Activated naive CD8-positive, alpha-beta T cell treated with anti-CD3 and anti-CD28 coated beads for 36 hours (primary cell): ENCODE data around the gene ZMPSTE24. TPM values are rescaled to one million over a fixed set of nuclear protein-coding genes. Genes with fewer than 3 reads are reported as not detected.
"Not testable (repeated sequence)": the region's sequence is repeated elsewhere in the genome, so short reads cannot be mapped to it uniquely, and the experiment has no call there.

Experiments
- DNase-seq: peaks from one replicate; pipeline ENCODE4 v3.0.0; 2021
- H3K27ac Mint-ChIP-seq: one replicate; pipeline ENCODE4 v1.8.0; 2022; ENCODE audit warnings: mild to moderate bottlenecking, moderate library complexity, mixed read lengths
- H3K27me3 Mint-ChIP-seq: one replicate; pipeline ENCODE4 v1.8.0; 2022; ENCODE audit warnings: mild to moderate bottlenecking, mixed read lengths
- H3K36me3 Mint-ChIP-seq: one replicate; pipeline ENCODE4 v1.8.0; 2021; ENCODE audit warnings: mild to moderate bottlenecking, mixed read lengths
- H3K4me1 Mint-ChIP-seq: one replicate; pipeline ENCODE4 v1.8.0; 2021; ENCODE audit warnings: mixed read lengths
- H3K4me3 Mint-ChIP-seq: one replicate; pipeline ENCODE4 v1.8.0; 2022; ENCODE audit warnings: mild to moderate bottlenecking, moderate library complexity, mixed read lengths
- H3K9me3 Mint-ChIP-seq: one replicate; pipeline ENCODE4 v1.8.0; 2022; ENCODE audit warnings: mixed read lengths
- total RNA-seq, 2 experiments: library from RNA; stranded (reverse); gene quantifications; one replicate each; pipeline ENCODE4 v1.2.3, GENCODE V29; 2021

ZMPSTE24 gene
- total RNA-seq, 2 experiments from 2014 or later, result 39.6 to 41.0 TPM

DNA sequence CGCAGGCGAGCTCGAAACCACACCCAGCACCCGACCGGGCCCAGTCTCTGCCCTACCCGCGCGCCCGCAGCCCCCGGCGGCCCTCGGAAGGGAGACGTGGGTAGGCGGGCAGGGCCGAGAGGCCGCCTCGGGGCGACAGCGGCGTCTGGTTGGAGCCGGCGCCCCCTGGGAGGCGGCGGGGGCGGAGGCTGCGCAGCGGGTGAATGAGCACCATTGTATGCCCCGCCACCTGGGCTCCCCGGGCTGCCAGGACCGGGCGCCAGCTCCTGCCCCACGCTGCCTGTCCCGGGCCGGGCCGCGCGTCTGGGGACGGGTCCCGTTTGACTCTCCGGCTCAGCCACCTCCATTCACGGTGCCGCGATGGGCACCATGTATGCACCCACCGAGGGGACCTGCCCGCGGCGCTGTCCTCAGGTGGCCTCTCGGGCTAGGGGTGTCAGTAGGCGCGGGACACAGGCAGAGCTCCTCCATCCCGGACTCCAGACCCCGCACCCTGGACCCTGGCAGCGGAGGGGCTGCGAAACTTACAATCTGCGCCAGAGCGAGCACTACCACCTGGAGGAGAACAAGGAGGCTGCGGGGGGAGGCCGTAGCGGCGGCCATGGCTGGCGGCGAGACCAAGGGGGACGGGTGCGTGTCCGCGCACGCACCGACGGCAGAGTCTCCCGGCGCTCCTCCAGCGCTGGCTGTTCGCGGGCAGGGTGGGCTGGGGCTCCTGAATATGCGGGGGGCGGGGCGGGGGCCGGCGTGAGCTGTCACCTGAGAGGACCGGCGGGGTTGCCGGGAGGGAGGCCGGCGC is 58.8 kb downstream of the ZMPSTE24 start, which contains the start of gene COL9A2:
COL9A2 (minus strand) TSS at position 692 of the 799 bp plus-strand sequence; CDS start at position 603, 89 bp downstream.
- Mint-ChIP-seq H3K9me3 (no peaks in the 10 kb centered on the region), H3K4me3 (peak within 1 kb of the TSS; percentile 75), H3K4me1 (peaks cover 30% of the 10 kb centered on the region), H3K27me3 (peaks cover 12% of the 10 kb centered on the region), H3K27ac (peak within 1 kb of the TSS; percentile 36), H3K36me3 (no peaks in the 10 kb centered on the region)
- peak; percentile 79 for DNase-seq

GRCh38 chr1:40317394-40318074 is 59.5 kb downstream of the ZMPSTE24 start:
- H3K4me1 Mint-ChIP-seq, result peaks cover 30% of the 10 kb centered on the region
- no peaks in the 10 kb centered on the region for H3K9me3 Mint-ChIP-seq
- H3K4me3 Mint-ChIP-seq, result peak overlapping the region; percentile 57
- H3K27me3 Mint-ChIP-seq, result peaks cover 12% of the 10 kb centered on the region
- no peaks in the 10 kb centered on the region for H3K36me3 Mint-ChIP-seq
- no peak for DNase-seq
- no peak overlapping the region for H3K27ac Mint-ChIP-seq

DNA sequence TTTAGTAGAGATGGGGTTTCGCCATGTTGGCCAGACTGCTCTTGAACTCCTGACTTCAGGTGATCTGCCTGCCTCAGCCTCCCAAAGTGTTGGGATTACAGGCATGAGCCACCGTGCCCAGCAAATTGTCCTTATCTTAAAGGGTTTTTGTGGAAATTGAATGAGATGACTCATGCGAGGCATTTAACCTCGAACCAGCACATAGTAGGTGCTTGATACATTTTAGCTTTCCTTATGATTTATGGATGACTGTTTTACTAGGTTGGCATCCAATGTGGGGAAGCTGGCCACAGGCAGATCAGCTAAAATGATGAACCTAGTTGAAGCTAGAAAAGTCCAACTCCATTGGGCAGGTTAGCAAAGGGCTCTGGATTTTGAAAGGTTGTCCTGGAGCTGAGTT is 60.4 kb downstream of the ZMPSTE24 start:
- no peak for DNase-seq
- H3K4me1 Mint-ChIP-seq, result peaks cover 25% of the 10 kb centered on the region
- H3K27ac Mint-ChIP-seq, result no peak overlapping the region
- H3K4me3 Mint-ChIP-seq, result no peak overlapping the region
- peaks cover 12% of the 10 kb centered on the region for H3K27me3 Mint-ChIP-seq
- no peaks in the 10 kb centered on the region for H3K9me3 Mint-ChIP-seq
- no peaks in the 10 kb centered on the region for H3K36me3 Mint-ChIP-seq

- Mint-ChIP-seq H3K4me1 (peaks cover 25% of the 10 kb centered on the region), H3K4me3 (no peak overlapping the region), H3K9me3 (no peaks in the 10 kb centered on the region), H3K36me3 (no peaks in the 10 kb centered on the region), H3K27me3 (peaks cover 12% of the 10 kb centered on the region), H3K27ac (no peak overlapping the region)
- DNase-seq, result no peak
These were observed 61.1 kb downstream of the ZMPSTE24 start for GRCh38 chr1:40318970-40319621.

- H3K36me3 Mint-ChIP-seq, DNase-seq, H3K27ac Mint-ChIP-seq, H3K27me3 Mint-ChIP-seq, H3K9me3 Mint-ChIP-seq, H3K4me3 Mint-ChIP-seq, H3K4me1 Mint-ChIP-seq: not testable (repeated sequence)
These were observed 73.4 kb downstream of the ZMPSTE24 start for GRCh38 chr1:40331403-40331802.

- Mint-ChIP-seq H3K36me3 (peaks cover 3% of the 10 kb centered on the region), H3K27me3 (no peaks in the 10 kb centered on the region), H3K9me3 (peaks cover 4% of the 10 kb centered on the region), H3K4me3 (no peak overlapping the region), H3K27ac (no peak overlapping the region), H3K4me1 (no peaks in the 10 kb centered on the region)
- no peak for DNase-seq
These were observed 74.7 kb downstream of the ZMPSTE24 start for GRCh38 chr1:40332695-40333094.

DNA sequence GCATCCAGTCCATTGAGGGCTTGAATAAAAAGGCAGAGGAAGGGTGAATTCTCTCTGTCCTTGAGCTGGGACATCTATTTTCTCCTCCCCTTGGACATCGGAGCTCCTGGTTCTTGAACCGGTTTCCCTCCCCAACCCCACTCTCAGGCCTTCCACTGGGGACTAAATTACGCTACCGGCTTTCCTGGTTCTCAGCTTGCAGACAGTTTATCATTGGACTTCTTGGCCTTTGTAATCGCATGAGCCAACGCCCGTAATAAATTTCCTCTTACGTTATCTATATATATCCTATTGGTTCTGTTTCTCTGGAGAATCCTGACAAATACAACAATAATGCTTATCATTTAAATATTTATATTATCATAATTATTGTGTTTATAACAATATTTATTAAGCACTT is 79.4 kb downstream of the ZMPSTE24 start:
- DNase-seq, result no peak
- H3K9me3 Mint-ChIP-seq, result no peaks in the 10 kb centered on the region
- H3K4me1 Mint-ChIP-seq, result peaks cover 28% of the 10 kb centered on the region
- H3K36me3 Mint-ChIP-seq, result peaks cover 9% of the 10 kb centered on the region
- no peak overlapping the region for H3K27ac Mint-ChIP-seq
- H3K4me3 Mint-ChIP-seq, result no peak overlapping the region
- H3K27me3 Mint-ChIP-seq, result no peaks in the 10 kb centered on the region

- DNase-seq, result peak; percentile 88
- Mint-ChIP-seq H3K9me3 (no peaks in the 10 kb centered on the region), H3K4me3 (no peak overlapping the region), H3K4me1 (peaks cover 32% of the 10 kb centered on the region), H3K27me3 (no peaks in the 10 kb centered on the region), H3K36me3 (peaks cover 9% of the 10 kb centered on the region), H3K27ac (no peak overlapping the region)
These were observed 80.8 kb downstream of the ZMPSTE24 start for GRCh38 chr1:40338745-40339419.

DNA sequence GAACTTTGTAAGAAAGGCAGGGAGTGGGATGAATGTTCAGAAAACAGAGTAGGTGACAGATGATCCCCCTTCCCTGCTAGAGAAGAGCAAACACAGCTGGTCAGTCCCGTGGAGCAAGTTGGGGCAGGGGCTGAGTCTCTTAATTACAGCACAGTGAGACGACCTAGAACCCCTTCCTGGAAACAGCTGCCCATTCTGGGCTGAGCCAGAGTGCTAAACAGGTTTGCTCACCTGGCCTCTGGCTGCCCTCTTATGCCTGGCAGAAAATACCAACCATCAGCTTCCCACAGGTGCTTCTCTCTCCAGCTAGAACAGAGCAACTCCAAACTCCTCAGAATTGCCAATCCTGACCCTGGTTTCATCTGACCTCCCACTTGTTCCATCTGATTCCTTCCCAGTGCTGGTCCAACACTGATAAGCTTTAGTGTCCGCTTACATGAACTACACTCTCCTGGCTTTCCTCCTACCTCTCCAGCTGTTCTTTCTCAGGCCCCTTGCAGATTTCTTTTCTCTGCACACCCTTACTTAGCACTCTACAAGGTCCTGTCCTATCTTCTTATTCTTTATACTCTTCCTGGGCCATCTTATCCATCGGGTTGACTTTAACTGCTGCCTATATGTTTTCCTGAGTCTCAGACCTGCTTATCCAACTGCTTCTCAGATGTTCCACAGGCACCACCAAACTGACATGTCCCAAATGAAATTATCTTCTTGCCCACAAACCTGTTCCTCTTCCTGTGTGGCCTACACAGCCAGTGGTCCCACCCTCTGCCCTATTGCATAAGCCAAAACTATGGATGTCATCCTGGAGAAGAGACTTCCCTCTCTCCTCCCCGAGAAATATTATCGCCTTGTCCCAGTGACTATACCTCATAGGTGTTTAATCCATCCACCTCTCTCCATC is 81.6 kb downstream of the ZMPSTE24 start:
- peaks cover 39% of the 10 kb centered on the region for H3K4me1 Mint-ChIP-seq
- H3K4me3 Mint-ChIP-seq, result no peak overlapping the region

GRCh38 chr1:40341491-40342380 is 83.7 kb downstream of the ZMPSTE24 start:
- Mint-ChIP-seq H3K9me3 (no peaks in the 10 kb centered on the region), H3K27me3 (no peaks in the 10 kb centered on the region), H3K4me1 (peaks cover 46% of the 10 kb centered on the region), H3K27ac (peak overlapping the region; percentile 89), H3K4me3 (no peak overlapping the region), H3K36me3 (peaks cover 9% of the 10 kb centered on the region)
- DNase-seq, result no peak

More for the DNA sequence above, 81.6 kb downstream of the ZMPSTE24 start:
- Mint-ChIP-seq H3K9me3 (no peaks in the 10 kb centered on the region), H3K27ac (no peak overlapping the region), H3K27me3 (no peaks in the 10 kb centered on the region), H3K36me3 (peaks cover 9% of the 10 kb centered on the region)
- no peak for DNase-seq

- H3K27ac Mint-ChIP-seq, result peak overlapping the region; percentile 89
- H3K9me3 Mint-ChIP-seq, H3K36me3 Mint-ChIP-seq, H3K4me3 Mint-ChIP-seq, DNase-seq, H3K27me3 Mint-ChIP-seq: not testable (repeated sequence)
- H3K4me1 Mint-ChIP-seq, result peaks cover 46% of the 10 kb centered on the region
These were observed 84.3 kb downstream of the ZMPSTE24 start for GRCh38 chr1:40342381-40342717.
